GM12872 (cell line): Measurements from ENCODE around the gene FXN.

Experiments used
- TF ChIP-seq, protein P1 (sequence below): IDR thresholded peaks from 3 replicates; pipeline ENCODE4 v1.5.1; 2011; ENCODE audit warnings: low read depth, mild to moderate bottlenecking, low read length, moderate library complexity; ENCODE audit not compliant: insufficient read depth

Gene FXN

DNA sequence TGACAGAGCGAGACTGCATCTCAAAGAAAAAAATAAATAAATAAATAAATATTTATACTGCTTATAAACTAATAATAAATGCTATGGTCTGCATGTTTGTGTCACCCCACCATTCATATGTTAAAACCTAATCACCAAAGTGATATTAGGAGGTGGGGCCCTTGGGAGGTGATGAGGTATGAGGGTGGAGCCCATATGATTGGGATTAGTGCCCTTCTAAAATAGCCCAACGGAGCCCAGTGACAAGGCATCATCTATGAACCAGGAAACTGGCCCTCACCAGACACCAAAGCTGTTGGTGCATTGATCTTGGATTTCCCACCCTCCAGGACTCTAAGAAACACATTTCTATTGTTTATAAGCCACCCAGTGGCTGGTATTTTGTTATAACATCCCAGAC, 5.1 kb downstream of the FXN start:
- TF ChIP-seq, protein P1, sequence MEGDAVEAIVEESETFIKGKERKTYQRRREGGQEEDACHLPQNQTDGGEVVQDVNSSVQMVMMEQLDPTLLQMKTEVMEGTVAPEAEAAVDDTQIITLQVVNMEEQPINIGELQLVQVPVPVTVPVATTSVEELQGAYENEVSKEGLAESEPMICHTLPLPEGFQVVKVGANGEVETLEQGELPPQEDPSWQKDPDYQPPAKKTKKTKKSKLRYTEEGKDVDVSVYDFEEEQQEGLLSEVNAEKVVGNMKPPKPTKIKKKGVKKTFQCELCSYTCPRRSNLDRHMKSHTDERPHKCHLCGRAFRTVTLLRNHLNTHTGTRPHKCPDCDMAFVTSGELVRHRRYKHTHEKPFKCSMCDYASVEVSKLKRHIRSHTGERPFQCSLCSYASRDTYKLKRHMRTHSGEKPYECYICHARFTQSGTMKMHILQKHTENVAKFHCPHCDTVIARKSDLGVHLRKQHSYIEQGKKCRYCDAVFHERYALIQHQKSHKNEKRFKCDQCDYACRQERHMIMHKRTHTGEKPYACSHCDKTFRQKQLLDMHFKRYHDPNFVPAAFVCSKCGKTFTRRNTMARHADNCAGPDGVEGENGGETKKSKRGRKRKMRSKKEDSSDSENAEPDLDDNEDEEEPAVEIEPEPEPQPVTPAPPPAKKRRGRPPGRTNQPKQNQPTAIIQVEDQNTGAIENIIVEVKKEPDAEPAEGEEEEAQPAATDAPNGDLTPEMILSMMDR, result no peak

DNA sequence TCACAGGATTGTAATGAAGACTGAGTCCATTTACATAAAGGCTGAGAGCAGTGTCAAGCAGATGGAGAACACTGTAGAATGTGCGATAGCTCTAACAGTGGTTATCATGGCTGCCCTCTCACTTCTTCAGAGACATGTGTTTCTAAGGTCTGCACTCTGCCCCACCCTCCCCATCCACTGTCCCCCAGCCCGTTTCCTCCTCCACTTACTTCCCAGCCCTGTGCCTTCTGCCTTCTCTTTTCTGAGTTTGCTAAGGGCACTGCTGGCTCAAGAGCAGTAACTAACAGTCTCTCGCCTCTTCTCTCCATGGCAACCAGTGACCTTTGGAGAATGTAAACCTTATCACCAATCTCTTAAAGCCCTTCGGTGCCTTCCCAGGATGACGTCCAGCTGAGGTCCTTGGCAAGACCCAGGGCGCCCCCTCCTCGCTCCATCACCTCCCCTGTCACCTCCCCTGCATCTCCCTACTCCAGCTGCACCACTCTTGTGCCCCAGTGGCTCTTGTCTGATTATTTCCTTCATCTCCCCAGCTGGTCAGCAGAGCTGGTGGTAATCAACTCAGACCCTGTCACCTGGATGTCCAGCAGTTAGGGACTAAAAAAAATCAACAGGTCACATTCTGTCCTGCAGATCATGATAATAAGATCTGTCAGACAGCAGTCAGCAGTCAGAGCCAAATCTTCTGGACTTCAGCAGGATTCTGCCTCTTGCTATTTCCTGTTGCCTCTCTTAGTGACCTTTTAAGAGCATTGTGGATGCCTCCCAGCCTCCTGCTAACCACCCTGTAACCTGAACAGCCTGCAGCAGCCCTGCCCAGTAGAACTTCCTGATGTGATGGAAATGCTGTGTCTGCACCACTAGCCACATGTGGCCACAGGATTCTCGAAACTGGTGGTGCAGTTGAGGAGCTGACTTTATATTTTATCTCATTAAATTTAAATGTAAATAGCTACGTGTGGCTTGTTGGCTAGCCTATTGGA, 9.0 kb downstream of the FXN start:
- TF ChIP-seq, protein P1, result no peak

DNA sequence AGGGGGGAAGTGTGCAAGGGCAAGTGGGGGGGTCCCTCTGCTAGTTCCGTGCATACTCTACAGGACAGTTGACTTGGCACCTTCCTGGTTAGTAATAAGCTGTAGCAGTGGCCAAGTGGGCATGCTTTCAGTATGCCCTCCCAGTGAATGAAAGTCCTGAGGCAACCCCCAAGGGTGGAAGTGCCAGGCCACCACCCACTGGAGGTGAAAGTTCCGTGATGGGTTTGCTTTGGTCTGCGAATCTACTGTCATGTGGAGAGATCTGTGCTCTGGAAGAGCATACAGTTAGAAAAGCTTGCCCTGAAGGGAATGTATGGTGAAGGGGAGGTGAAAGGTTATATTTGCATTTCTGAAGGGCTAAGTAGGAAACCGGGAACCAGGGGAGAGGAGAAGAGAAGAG, 10.3 kb downstream of the FXN start:
- TF ChIP-seq, protein P1, result no peak

DNA sequence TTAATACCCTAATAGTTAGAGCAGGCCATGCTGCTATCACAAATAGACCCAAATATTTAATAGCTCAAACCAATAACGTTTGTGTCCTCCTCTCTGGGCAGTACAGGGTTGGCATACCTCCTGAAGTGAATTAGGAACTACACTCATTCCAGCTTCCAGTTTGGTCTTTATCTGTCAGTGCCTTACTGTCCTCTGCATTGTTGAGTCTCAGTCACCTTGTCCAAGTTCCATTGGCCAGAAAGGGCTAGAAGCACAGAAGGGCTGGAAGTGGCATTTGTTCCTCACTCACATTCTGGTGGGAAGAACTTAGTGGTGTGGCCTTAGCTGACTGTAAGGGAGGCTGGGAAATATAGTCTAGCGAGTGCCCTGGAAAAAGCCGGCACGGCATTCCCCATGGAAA, 11.2 kb downstream of the FXN start:
- TF ChIP-seq, protein P1, result no peak

DNA sequence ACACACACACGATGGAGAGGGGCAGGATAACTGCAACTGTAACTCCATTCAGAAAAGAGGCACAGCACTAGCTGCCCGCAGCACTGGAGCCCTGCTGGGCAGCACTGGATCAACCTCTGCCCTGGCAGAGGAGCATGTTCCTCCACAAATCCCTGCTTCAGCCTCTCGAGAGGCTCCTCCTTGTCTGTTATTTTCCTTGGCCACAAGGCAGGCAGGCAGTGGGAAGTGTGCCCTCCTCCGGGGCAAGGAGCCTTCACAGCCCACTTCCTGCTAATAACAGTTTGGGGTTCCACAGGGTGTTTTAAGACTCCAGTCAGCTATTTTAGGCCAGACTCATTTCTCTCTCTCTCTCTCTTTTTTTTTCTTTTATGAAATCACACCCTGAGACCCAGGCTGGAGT, 11.8 kb downstream of the FXN start:
- TF ChIP-seq, protein P1, result 0 out of 3 replicates have a peak, but pooled peaks have one; percentile 2

DNA sequence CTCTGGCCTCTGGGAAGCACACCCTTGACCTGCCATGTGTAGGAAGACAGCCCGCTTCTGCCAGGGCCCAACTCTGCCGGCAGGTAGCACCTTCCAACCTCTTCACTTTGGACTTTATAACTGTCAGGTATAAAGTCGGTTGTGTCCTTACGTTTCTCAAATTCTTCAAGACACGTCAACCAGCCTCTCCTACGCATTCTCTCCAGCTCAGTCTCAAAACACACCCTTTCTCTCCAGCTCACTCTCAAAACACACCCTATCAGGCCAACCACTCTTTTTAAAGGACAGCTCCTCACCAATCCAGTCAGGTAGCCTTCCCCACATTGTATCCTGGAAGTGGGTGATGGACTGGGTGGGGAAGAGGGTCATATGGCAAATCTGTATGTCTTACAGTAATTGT, 13.5 kb downstream of the FXN start:
- TF ChIP-seq, protein P1, result no peak

DNA sequence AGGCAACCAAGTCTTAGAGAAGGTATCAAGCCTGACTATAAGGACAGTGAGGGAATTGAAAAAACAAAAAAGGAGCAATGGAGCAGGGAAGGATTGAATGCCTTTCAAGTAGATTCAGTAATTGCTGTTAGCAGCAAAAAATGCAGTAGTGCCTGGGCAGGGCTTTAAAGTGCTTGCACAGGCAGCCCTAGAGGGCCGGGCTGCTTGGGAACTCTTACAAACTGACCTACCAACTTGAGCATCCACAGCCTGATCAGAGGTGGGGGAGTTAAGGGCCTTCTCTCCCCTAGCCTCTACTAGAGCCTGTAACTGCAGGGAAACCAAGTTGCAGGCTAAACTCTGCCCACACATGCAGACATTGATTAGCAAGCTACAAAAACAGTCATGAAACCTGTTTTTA, 19.4 kb downstream of the FXN start:
- TF ChIP-seq, protein P1, result no peak
